Neuronal stem cell (in vitro differentiated cells): ENCODE measurements around the gene SOX5.

ENCODE experiments used
- DNase-seq: peaks from one replicate; pipeline ENCODE4 v3.0.0-alpha.2; 2013; ENCODE audit warnings: low spot score
- H2AFZ ChIP-seq: one replicate; pipeline ENCODE4 v1.6.1; 2013; ENCODE audit warnings: mild to moderate bottlenecking, low read length, inconsistent platforms
- H2AK5ac ChIP-seq: 2 replicates; pipeline ENCODE4 v1.6.1; 2013; ENCODE audit warnings: low read depth, mild to moderate bottlenecking, inconsistent platforms, low read length, moderate library complexity, mixed read lengths
- H2BK120ac ChIP-seq: 2 replicates; pipeline ENCODE4 v1.6.1; 2013; ENCODE audit warnings: low read depth, mild to moderate bottlenecking, inconsistent platforms, low read length, moderate library complexity, mixed read lengths
- H2BK12ac ChIP-seq: one replicate; pipeline ENCODE4 v1.6.1; 2013; ENCODE audit warnings: low read length, inconsistent platforms
- H2BK15ac ChIP-seq: 2 replicates; pipeline ENCODE4 v1.6.1; 2013; ENCODE audit warnings: mild to moderate bottlenecking, low read length, inconsistent platforms, mixed read lengths
- H2BK5ac ChIP-seq: one replicate; pipeline ENCODE4 v1.6.1; 2013; ENCODE audit warnings: inconsistent platforms, mild to moderate bottlenecking, low read length, moderate library complexity
- H3K14ac ChIP-seq: one replicate; pipeline ENCODE4 v1.6.1; 2013; ENCODE audit warnings: low read length, inconsistent platforms
- H3K18ac ChIP-seq: 2 replicates; pipeline ENCODE4 v1.6.1; 2013; ENCODE audit warnings: low read length, inconsistent platforms
- H3K23ac ChIP-seq: 2 replicates; pipeline ENCODE4 v1.6.1; 2013; ENCODE audit warnings: low read depth, mild to moderate bottlenecking, mixed read lengths, low read length, inconsistent platforms; ENCODE audit not compliant: poor library complexity
- H3K27ac ChIP-seq: replicated peaks from 3 replicates; pipeline ENCODE4 v1.5.1; 2013; ENCODE audit warnings: low read length, inconsistent platforms
- H3K27me3 ChIP-seq, 3 experiments: 2 replicates each; pipeline ENCODE4 v1.6.1; 2013; ENCODE audit warnings: low read length in 3 of 3, mild to moderate bottlenecking in 2 of 3, inconsistent platforms in 1 of 3, low read depth in 1 of 3, mixed read lengths in 1 of 3, moderate library complexity in 1 of 3; ENCODE audit not compliant: control insufficient read depth in 3 of 3, insufficient read depth in 3 of 3
- H3K36me3 ChIP-seq, 2 donors: replicated peaks in 1 of 2; 2 replicates each; pipeline ENCODE4 v1.6.1; 2013; ENCODE audit warnings: low read length in 2 of 2; ENCODE audit not compliant: control insufficient read depth in 2 of 2, insufficient read depth in 2 of 2
- H3K4ac ChIP-seq: 2 replicates; pipeline ENCODE4 v1.6.1; 2013; ENCODE audit warnings: inconsistent platforms, mild to moderate bottlenecking, low read length, moderate library complexity
- H3K4me1 ChIP-seq, 2 donors: 1 replicate in 1 of 2; 2 replicates in 1 of 2; pipeline ENCODE4 v1.6.1; 2013; ENCODE audit warnings: low read length in 2 of 2, low read depth in 1 of 2; ENCODE audit not compliant: control insufficient read depth in 2 of 2, insufficient read depth in 1 of 2
- H3K4me2 ChIP-seq: one replicate; pipeline ENCODE4 v1.6.1; 2013; ENCODE audit warnings: mild to moderate bottlenecking, low read length, inconsistent platforms; ENCODE audit not compliant: insufficient read depth, poor library complexity, severe bottlenecking
- H3K4me3 ChIP-seq, 2 donors: 2 replicates each; pipeline ENCODE4 v1.5.1; 2013; ENCODE audit warnings: low read length in 2 of 2, mild to moderate bottlenecking in 2 of 2, inconsistent platforms in 1 of 2, moderate library complexity in 1 of 2
- H3K79me1 ChIP-seq: one replicate; pipeline ENCODE4 v1.6.1; 2013; ENCODE audit warnings: low read depth, mild to moderate bottlenecking, inconsistent platforms, low read length, moderate library complexity
- H3K9ac ChIP-seq: one replicate; pipeline ENCODE4 v1.6.1; 2013; ENCODE audit warnings: mild to moderate bottlenecking, low read depth, low read length, inconsistent platforms; ENCODE audit not compliant: poor library complexity
- H3K9me3 ChIP-seq, 2 donors: replicated peaks in 1 of 2; 2 replicates each; pipeline versions ENCODE3 to v1.6.1; 2013; ENCODE audit warnings: low read length in 2 of 2, mild to moderate bottlenecking in 2 of 2, inconsistent platforms in 1 of 2, low read depth in 1 of 2, mixed read lengths in 1 of 2, moderate library complexity in 1 of 2; ENCODE audit not compliant: control insufficient read depth in 2 of 2, insufficient read depth in 1 of 2
- H4K8ac ChIP-seq: one replicate; pipeline ENCODE4 v1.6.1; 2013; ENCODE audit warnings: low read depth, mild to moderate bottlenecking, inconsistent platforms, low read length, moderate library complexity
- H4K91ac ChIP-seq: one replicate; pipeline ENCODE4 v1.6.1; 2013; ENCODE audit warnings: low read length, low read depth, mild to moderate bottlenecking, inconsistent platforms; ENCODE audit not compliant: poor library complexity
- WGBS, 2 donors: extraction: QIAGEN DNeasy Blood & Tissue Kit; methylation state at CpG; one replicate each; pipeline ENCODE4 v1.1.7; 2013; ENCODE audit warnings: missing lambda C conversion rate in 2 of 2, mixed read lengths in 1 of 2; ENCODE audit not compliant: insufficient read length in 2 of 2, insufficient replicate concordance in 1 of 2; ENCODE audit errors: extremely low coverage in 2 of 2; 5-methylcytosine and 5-hydroxymethylcytosine counted together

Gene SOX5

GRCh38 chr12:23533699-23534098 lies 415.8 kb downstream of the SOX5 start:
- Histone ChIP-seq H3K9ac (no peak overlapping the region), H3K4ac (no peak overlapping the region), H3K23ac (no peak overlapping the region), H3K4me2 (no peak overlapping the region), H3K36me3 (peaks cover 14 to 54% of the 10 kb centered on the region in 2 donors), H3K4me3 (no peak overlapping the region), H3K14ac (no peak overlapping the region), H2BK5ac (no peak overlapping the region), H3K79me1 (no peaks in the 10 kb centered on the region), H2BK15ac (no peak overlapping the region), H3K9me3 (no peaks in the 10 kb centered on the region), H2BK120ac (no peak overlapping the region), H4K91ac (no peak overlapping the region), H3K18ac (no peak overlapping the region), H3K27ac (no peak overlapping the region), H2AK5ac (no peak overlapping the region), H3K4me1 (no peaks in the 10 kb centered on the region), H2BK12ac (no peak overlapping the region), H3K27me3 (no peaks in the 10 kb centered on the region), H2AFZ (no peak overlapping the region), H4K8ac (no peak overlapping the region)
- DNase-seq = no peak
- WGBS, 2 donors = no CpG with 5 or more reads among the region's 1 CpG

- Histone ChIP-seq H4K91ac (no peak overlapping the region), H3K9me3 (no peaks in the 10 kb centered on the region), H3K27me3 (no peaks in the 10 kb centered on the region), H2AK5ac (no peak overlapping the region), H2BK15ac (no peak overlapping the region), H2BK120ac (no peak overlapping the region), H3K4me1 (no peaks in the 10 kb centered on the region), H3K9ac (no peak overlapping the region), H4K8ac (no peak overlapping the region), H3K4ac (no peak overlapping the region), H3K18ac (no peak overlapping the region), H3K27ac (no peak overlapping the region), H2BK5ac (no peak overlapping the region), H3K4me2 (no peak overlapping the region), H3K4me3 (no peak overlapping the region), H2AFZ (no peak overlapping the region), H3K14ac (no peak overlapping the region), H2BK12ac (no peak overlapping the region), H3K23ac (no peak overlapping the region), H3K79me1 (no peaks in the 10 kb centered on the region), H3K36me3 (peaks cover 14 to 51% of the 10 kb centered on the region in 2 donors)
- DNase-seq = no peak
Observed at GRCh38 chr12:23533265-23533664, 416.2 kb downstream of the SOX5 start.

- H3K4me2 ChIP-seq = no peak overlapping the region
- H3K79me1 ChIP-seq = no peaks in the 10 kb centered on the region
- H2AK5ac ChIP-seq = no peak overlapping the region
- no peak for DNase-seq
- no peaks in the 10 kb centered on the region for H3K27me3 ChIP-seq
- no peak overlapping the region for H4K8ac ChIP-seq
- H3K23ac ChIP-seq = no peak overlapping the region
- H3K9me3 ChIP-seq = no peaks in the 10 kb centered on the region
- WGBS, 2 donors = no CpG with 5 or more reads among the region's 1 CpG
- no peak overlapping the region for H3K14ac ChIP-seq
- no peak overlapping the region for H2BK12ac ChIP-seq
- no peak overlapping the region for H3K4ac ChIP-seq
- H3K27ac ChIP-seq = no peak overlapping the region
- H2BK15ac ChIP-seq = no peak overlapping the region
- H3K4me1 ChIP-seq = no peaks in the 10 kb centered on the region
- H3K18ac ChIP-seq = no peak overlapping the region
- H3K36me3 ChIP-seq = peaks cover 4 to 6% of the 10 kb centered on the region in 2 donors
- no peak overlapping the region for H2AFZ ChIP-seq
- no peak overlapping the region for H4K91ac ChIP-seq
- no peak overlapping the region for H3K9ac ChIP-seq
- no peak overlapping the region for H2BK120ac ChIP-seq
- H2BK5ac ChIP-seq = no peak overlapping the region
- H3K4me3 ChIP-seq = no peak overlapping the region
Observed at GRCh38 chr12:23528316-23528715, 421.2 kb downstream of the SOX5 start.

- no peaks in the 10 kb centered on the region for H3K4me1 ChIP-seq
- WGBS, 2 donors = no CpG with 5 or more reads among the region's 5 CpGs
- H2BK15ac ChIP-seq = no peak overlapping the region
- no peak overlapping the region for H2BK5ac ChIP-seq
- H2BK120ac ChIP-seq = no peak overlapping the region
- H3K9ac ChIP-seq = no peak overlapping the region
- no peaks in the 10 kb centered on the region for H3K36me3 ChIP-seq
- no peak overlapping the region for H3K4me3 ChIP-seq
- no peak overlapping the region for H3K14ac ChIP-seq
- H3K4ac ChIP-seq = no peak overlapping the region
- no peak overlapping the region for H3K18ac ChIP-seq
- H2AFZ ChIP-seq = no peak overlapping the region
- no peaks in the 10 kb centered on the region for H3K9me3 ChIP-seq
- H2BK12ac ChIP-seq = no peak overlapping the region
- no peak for DNase-seq
- H3K23ac ChIP-seq = no peak overlapping the region
- H4K8ac ChIP-seq = no peak overlapping the region
- no peak overlapping the region for H2AK5ac ChIP-seq
- no peaks in the 10 kb centered on the region for H3K79me1 ChIP-seq
- no peak overlapping the region for H4K91ac ChIP-seq
- no peaks in the 10 kb centered on the region for H3K27me3 ChIP-seq
- H3K4me2 ChIP-seq = no peak overlapping the region
- no peak overlapping the region for H3K27ac ChIP-seq
Observed at GRCh38 chr12:23525450-23526072, 423.9 kb downstream of the SOX5 start.
